ENCODE measurements around the gene RBM33. TPM values are rescaled to one million over a fixed set of nuclear protein-coding genes. Genes with fewer than 3 reads are reported as not detected.

Gene RBM33
- total and polyA plus RNA-seq, 2 of the 13 experiments (the other 11 are each of a cell fraction or from before 2014, with no cell fraction given), result 12.4 to 28.9 TPM

GRCh38 chr7:155644178-155644970 is at the start of gene RBM33 (continued):
- TF ChIP-seq, protein P1, sequence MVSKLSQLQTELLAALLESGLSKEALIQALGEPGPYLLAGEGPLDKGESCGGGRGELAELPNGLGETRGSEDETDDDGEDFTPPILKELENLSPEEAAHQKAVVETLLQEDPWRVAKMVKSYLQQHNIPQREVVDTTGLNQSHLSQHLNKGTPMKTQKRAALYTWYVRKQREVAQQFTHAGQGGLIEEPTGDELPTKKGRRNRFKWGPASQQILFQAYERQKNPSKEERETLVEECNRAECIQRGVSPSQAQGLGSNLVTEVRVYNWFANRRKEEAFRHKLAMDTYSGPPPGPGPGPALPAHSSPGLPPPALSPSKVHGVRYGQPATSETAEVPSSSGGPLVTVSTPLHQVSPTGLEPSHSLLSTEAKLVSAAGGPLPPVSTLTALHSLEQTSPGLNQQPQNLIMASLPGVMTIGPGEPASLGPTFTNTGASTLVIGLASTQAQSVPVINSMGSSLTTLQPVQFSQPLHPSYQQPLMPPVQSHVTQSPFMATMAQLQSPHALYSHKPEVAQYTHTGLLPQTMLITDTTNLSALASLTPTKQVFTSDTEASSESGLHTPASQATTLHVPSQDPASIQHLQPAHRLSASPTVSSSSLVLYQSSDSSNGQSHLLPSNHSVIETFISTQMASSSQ (IDR thresholded peaks at IDR 0.05; ENCODE audit: low read depth), result no peak
- TF ChIP-seq, protein P1 (CRISPR knock-in tag; IDR thresholded peaks at IDR 0.05; ENCODE audit: borderline replicate concordance), result peak; percentile 27; the same call in 1 of the 2 replicates
- TF ChIP-seq, protein P2, sequence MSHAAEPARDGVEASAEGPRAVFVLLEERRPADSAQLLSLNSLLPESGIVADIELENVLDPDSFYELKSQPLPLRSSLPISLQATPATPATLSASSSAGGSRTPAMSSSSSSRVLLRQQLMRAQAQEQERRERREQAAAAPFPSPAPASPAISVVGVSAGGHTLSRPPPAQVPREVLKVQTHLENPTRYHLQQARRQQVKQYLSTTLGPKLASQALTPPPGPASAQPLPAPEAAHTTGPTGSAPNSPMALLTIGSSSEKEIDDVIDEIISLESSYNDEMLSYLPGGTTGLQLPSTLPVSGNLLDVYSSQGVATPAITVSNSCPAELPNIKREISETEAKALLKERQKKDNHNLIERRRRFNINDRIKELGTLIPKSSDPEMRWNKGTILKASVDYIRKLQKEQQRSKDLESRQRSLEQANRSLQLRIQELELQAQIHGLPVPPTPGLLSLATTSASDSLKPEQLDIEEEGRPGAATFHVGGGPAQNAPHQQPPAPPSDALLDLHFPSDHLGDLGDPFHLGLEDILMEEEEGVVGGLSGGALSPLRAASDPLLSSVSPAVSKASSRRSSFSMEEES (CRISPR knock-in tag; IDR thresholded peaks at IDR 0.05), result peak; percentile 40; the same call in 1 of the 2 replicates
- TF ChIP-seq KDM6A (CRISPR knock-in tag; IDR thresholded peaks at IDR 0.05; ENCODE audit: low read depth) (0 out of 2 replicates have a peak, but pooled peaks have one; percentile 7), ATF3 (CRISPR knock-in tag; IDR thresholded peaks at IDR 0.05) (no peak), STAT5B (CRISPR knock-in tag; IDR thresholded peaks at IDR 0.05) (no peak), ZNF275 (CRISPR knock-in tag; IDR thresholded peaks at IDR 0.05; ENCODE audit: borderline replicate concordance) (peak; percentile 50; the same call in 1 of the 2 replicates), IRX3 (CRISPR knock-in tag; IDR thresholded peaks at IDR 0.05; ENCODE audit: borderline replicate concordance, low read depth) (peak; percentile 69; the same call in 1 of the 2 replicates), PHB2 (IDR thresholded peaks at IDR 0.05; ENCODE audit: partially characterized antibody) (no peak), HNRNPUL1 (IDR thresholded peaks at IDR 0.05; ENCODE audit: low read depth, low read length) (no peak), ONECUT2 (CRISPR knock-in tag; IDR thresholded peaks at IDR 0.05) (no peak; the same call in 1 of the 2 replicates), NRL (CRISPR knock-in tag; IDR thresholded peaks at IDR 0.05; ENCODE audit: borderline replicate concordance) (peak; percentile 58; the same call in 1 of the 2 replicates), PRPF4 (IDR thresholded peaks at IDR 0.05; ENCODE audit: low read depth, low read length, poor library complexity, severe bottlenecking) (no peak), ZNF496 (CRISPR knock-in tag; IDR thresholded peaks at IDR 0.05; ENCODE audit: insufficient replicate concordance) (no peak), SSRP1 (CRISPR knock-in tag; IDR thresholded peaks at IDR 0.05) (no peak), MAFK (conservative IDR thresholded peaks at IDR 0.05 in 1 of 2, IDR thresholded peaks at IDR 0.05 in 1 of 2; ENCODE audit: low read length in 2 of 2) (no peak), MBNL3 (CRISPR knock-in tag; conservative IDR thresholded peaks at IDR 0.05) (no peak), RNF2 (conservative IDR thresholded peaks at IDR 0.05; ENCODE audit: low read depth) (no peak)
- TF ChIP-seq, protein P3, sequence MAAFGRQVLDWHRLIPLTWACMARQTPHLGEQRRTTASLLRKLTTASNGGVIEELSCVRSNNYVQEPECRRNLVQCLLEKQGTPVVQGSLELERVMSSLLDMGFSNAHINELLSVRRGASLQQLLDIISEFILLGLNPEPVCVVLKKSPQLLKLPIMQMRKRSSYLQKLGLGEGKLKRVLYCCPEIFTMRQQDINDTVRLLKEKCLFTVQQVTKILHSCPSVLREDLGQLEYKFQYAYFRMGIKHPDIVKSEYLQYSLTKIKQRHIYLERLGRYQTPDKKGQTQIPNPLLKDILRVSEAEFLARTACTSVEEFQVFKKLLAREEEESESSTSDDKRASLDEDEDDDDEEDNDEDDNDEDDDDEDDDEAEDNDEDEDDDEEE (CRISPR knock-in tag; IDR thresholded peaks at IDR 0.05), result no peak
- TF ChIP-seq, protein P4, sequence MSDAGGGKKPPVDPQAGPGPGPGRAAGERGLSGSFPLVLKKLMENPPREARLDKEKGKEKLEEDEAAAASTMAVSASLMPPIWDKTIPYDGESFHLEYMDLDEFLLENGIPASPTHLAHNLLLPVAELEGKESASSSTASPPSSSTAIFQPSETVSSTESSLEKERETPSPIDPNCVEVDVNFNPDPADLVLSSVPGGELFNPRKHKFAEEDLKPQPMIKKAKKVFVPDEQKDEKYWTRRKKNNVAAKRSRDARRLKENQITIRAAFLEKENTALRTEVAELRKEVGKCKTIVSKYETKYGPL (CRISPR knock-in tag; IDR thresholded peaks at IDR 0.05), result 0 out of 2 replicates have a peak, but pooled peaks have one; percentile 50
